Stimulated activated CD4-positive, alpha-beta T cell treated with anti-CD3 and anti-CD28 coated beads, Interleukin-4, amount 100 ng/mL, for 1 hour (primary cell): ENCODE data around the gene MYH10.

ENCODE experiments used
- DNase-seq: peaks from one replicate; pipeline ENCODE4 v3.0.0-alpha.2; 2020

The MYH10 gene

GRCh38 chr17:8602679-8603078 lies 27.8 kb downstream of the MYH10 start:
- no peak for DNase-seq

- DNase-seq: no peak
Observed at GRCh38 chr17:8599351-8600011, 31.0 kb downstream of the MYH10 start.

- DNase-seq: no peak
Observed at GRCh38 chr17:8598913-8599312, 31.6 kb downstream of the MYH10 start.

GRCh38 chr17:8593830-8594229 lies 36.7 kb downstream of the MYH10 start:
- DNase-seq: no peak

GRCh38 chr17:8593276-8593675 lies 37.2 kb downstream of the MYH10 start:
- no peak for DNase-seq

- no peak for DNase-seq
Observed at GRCh38 chr17:8588877-8589554, 41.5 kb downstream of the MYH10 start.

- no peak for DNase-seq
Observed at GRCh38 chr17:8586766-8587165, 43.8 kb downstream of the MYH10 start.

- no peak for DNase-seq
Observed at GRCh38 chr17:8585911-8586310, 44.6 kb downstream of the MYH10 start.

- DNase-seq: no peak
Observed at GRCh38 chr17:8583954-8584353, 46.6 kb downstream of the MYH10 start.

- no peak for DNase-seq
Observed at GRCh38 chr17:8580952-8581658, 49.4 kb downstream of the MYH10 start.

- no peak for DNase-seq
Observed at GRCh38 chr17:8577868-8578267, 52.7 kb downstream of the MYH10 start.

GRCh38 chr17:8576559-8577294 lies 53.8 kb downstream of the MYH10 start:
- DNase-seq: no peak

GRCh38 chr17:8574687-8575086 lies 55.8 kb downstream of the MYH10 start:
- no peak for DNase-seq

GRCh38 chr17:8572764-8573163 lies 57.8 kb downstream of the MYH10 start:
- no peak for DNase-seq

- no peak for DNase-seq
Observed at GRCh38 chr17:8563981-8564602, 66.4 kb downstream of the MYH10 start.

- DNase-seq: no peak
Observed at GRCh38 chr17:8563024-8563776, 67.3 kb downstream of the MYH10 start.

GRCh38 chr17:8558144-8558543 lies 72.4 kb downstream of the MYH10 start:
- DNase-seq: no peak

GRCh38 chr17:8557176-8557806 lies 73.2 kb downstream of the MYH10 start:
- DNase-seq: no peak

GRCh38 chr17:8556074-8556473 lies 74.5 kb downstream of the MYH10 start:
- DNase-seq: no peak

GRCh38 chr17:8555062-8555461 lies 75.5 kb downstream of the MYH10 start:
- no peak for DNase-seq

GRCh38 chr17:8552577-8553320 lies 77.8 kb downstream of the MYH10 start:
- no peak for DNase-seq
